GM21526 (cell line): ENCODE data around the gene CHRNA4.
"Not testable (repeated sequence)": the region's sequence is repeated elsewhere in the genome, so short reads cannot be mapped to it uniquely, and the experiment has no call there.

Experiments
- ATAC-seq: cut with Tn5 transposase; IDR thresholded peaks from one replicate; pipeline ENCODE4 v1.9.1; 2021; ENCODE audit warnings: moderate library complexity; ENCODE audit not compliant: unreplicated experiment, low FRiP score

CHRNA4 gene

DNA sequence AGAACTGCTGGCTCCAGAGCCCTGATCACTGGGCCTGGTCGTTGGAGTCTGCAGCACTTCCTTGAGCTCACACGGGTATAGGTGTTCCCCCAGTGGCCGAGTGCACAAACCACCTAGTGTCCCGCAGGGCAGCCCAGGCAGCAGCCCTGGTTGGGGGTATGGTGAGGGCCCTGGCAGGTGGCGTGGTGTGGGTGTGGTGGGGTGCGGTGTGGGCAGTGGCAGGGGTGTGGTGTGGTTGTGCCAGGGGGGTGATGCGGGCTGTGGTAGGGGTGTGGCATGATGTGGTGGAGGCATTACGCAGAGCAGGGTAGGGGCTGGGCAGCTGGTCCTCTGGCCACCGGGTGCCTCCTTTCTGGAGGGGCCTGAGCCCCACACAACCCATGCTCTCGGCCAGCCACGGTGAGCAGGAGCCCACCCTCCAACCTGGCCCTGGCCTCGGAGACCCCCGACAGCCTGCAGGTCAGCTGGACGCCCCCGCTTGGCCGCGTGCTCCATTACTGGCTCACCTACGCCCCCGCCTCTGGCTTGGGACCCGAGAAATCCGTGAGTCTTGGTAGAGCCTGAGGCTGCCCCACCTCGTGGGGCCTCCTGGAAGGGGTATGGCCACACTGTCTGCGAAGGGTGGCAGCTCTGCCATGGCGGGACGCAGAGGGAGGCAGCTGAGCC, 47.7 kb downstream of the CHRNA4 start:
- ATAC-seq = no peak

DNA sequence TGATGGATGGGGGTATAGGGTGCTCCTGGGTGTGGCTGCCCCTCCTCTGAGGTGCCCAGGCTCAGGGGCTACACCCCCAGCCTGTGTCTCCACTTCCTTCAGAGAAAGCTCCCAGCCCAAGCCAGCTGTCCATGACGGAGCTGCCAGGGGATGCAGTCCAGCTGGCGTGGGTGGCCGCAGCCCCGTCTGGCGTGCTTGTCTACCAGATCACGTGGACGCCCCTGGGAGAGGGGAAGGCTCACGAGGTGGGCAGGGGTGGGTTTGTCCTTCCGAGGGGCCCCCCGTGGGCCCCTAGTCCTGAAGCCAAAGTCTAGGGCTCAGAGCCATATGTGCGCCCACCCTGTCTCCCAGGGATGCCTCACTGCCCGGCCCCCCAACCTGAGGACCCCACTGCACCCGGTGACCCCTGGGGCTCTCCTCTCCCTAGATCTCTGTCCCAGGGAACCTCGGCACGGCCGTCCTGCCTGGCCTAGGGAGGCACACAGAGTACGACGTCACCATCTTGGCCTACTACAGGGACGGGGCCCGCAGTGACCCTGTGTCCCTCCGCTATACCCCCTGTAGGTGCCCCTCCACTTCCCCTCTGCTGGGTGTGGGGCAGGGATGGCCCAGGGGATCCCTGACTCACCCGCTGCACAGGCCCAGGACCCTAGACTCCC, 48.3 kb downstream of the CHRNA4 start:
- no peak for ATAC-seq

DNA sequence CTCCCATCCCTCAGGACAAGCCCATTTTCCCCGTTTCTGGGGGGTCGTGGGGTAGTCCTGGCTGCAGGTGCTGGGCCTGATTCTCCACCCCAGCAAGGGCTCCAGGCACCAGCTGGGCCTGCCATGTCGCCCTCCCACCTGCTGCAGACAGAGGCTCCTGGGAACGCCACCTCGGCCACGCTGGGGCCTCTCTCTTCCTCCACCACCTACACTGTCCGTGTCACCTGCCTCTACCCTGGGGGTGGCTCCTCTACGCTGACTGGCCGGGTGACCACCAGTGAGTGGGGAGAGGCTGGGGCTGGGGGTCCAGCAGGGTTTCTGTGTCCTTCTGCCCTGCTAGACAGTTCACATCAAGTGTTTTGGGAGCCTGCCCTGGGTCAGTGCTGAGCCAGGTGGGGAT, 48.9 kb downstream of the CHRNA4 start:
- ATAC-seq = no peak

DNA sequence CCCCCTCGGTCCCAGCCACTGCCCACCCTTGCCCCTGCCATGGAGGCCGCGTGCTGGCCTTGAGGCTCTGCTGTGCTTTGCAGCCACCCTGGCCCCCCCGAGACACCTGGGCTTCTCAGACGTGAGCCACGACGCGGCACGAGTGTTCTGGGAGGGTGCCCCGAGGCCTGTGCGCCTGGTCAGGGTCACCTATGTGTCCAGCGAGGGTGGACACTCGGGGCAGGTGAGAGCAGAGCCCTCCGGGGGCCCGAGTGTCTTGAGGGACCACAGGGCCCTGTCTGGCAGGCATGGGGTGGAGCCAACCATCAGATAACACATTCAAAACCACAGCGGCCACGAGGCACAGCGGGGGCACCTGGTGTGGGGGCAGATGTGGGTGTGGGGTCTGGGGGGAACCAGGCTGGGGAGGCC, 49.3 kb downstream of the CHRNA4 start:
- ATAC-seq = no peak

DNA sequence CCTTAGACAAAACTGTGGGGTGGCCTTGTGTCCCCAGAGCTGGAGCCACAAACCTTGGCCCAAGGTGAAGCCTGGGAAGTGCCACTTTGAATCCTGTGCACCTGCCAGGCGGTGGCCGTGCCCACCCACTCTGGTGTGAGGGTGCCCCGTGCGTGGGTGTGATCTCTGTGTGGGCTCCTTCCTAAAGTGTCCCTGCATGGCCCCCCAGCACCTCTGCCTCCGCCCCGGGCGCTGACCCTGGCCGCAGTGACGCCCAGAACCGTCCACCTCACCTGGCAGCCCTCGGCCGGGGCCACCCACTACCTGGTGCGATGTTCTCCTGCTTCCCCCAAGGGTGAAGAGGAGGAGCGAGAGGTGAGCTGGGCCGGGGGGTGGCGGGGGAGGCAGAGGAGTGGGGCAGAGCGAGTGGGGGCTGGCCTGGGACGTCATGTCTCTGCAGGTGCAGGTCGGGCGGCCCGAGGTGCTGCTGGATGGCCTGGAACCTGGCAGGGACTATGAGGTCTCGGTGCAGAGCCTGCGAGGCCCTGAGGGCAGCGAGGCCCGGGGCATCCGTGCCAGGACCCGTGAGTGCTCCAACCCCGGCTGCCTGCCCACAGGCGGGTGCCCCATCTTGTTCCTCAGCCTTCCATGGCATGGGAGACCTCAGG, 49.8 kb downstream of the CHRNA4 start:
- no peak for ATAC-seq

DNA sequence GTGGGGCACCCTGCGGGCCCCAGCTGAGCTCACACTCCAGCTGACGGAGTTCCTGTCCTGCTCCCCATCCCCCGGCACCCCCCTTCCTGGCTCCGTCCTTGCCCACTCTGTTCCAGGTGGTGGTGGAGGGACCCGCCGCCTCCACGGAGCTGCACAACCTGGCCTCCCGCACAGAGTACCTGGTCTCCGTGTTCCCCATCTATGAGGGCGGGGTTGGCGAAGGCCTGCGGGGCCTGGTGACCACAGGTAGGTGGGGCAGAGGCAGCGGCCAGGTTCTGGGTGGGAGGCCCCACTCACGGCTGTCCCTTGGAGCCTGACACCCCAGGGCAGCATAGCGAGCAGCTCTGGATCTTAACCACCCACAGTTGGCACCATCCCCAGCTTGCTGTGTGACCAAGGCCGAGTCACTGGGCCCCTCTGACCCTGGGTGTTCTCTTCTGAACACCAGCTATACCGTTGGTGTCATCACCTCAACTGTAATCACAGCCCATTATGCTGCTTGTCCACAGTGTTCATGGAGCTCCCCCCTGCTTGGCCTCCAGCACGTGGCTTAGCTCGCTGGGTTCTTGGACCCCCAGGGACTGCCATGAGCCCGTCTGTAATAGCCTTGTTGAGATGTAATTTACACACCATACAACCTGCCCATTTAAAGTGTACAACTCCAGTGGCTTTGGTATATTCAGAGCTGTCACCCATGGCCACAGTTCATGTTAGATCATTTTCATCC, 50.7 kb downstream of the CHRNA4 start:
- ATAC-seq = no peak

DNA sequence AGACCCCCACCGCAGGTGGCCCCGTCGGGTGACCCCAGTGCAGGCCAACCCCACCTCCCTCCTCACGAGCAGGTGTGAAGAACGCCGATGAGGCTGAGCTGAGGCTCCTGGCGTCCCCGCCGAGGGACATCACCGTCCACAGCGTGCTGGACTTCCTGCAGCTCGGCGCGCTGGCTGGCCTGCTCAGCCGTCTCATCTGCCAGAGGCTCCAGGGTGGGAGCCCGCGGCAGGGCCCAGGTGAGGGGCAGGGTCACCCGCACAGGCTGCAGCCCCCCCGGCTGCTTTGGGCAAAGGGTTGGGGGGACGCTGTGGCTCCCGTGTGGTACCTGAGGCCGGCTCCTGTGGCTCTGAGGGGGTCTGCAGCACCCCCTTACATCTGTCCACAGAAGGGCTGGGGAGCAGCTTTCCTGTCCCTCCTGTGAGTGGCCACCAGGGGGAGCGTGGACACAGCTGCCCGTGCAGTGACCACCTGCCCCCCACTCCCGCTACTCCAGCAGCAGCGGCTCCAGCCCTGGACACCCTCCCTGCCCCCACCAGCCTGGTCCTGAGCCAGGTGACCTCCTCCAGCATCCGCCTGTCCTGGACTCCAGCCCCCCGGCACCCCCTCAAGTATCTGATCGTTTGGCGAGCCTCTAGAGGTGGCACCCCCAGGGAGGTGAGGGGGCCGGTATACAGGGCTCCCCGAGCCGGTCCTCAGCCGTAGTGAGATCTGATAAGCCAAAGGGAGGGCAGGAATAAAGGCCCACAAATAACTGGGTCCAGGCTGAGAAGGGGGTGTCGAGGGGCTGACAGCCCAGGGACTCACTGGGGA, 51.7 kb downstream of the CHRNA4 start:
- ATAC-seq = no peak

DNA sequence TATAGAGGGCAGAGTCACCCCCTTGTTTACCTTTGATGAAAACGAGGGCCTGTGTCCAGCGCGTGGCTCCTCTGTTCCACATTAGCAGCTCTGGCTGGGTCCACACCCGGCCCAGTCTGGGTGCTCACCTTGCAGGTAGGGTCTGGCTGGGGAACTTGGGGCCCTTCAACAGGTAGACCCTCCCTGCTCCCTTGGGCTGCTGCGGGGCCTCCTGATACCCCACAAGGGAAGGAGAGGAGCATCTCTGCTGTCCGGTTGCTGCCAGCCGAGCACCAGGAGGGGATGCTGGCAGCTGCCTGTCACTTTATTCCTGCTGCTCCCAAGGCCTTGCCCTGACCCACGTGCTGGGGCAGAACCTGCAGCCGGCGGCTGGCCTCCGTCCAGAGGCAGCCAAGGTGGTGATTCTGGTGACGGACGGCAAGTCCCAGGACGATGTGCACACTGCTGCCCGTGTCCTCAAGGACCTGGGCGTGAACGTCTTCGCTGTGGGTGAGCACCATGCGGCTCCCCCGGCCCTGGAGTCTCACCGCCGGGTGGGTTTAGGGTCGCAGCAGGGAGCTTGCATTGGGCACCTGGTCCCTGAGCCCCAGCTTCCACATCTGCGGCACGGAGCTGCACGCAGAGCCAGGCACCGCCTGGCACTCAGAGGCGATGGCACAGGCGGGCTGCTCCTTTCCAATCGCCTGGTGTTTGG, 52.8 kb downstream of the CHRNA4 start:
- ATAC-seq = no peak

DNA sequence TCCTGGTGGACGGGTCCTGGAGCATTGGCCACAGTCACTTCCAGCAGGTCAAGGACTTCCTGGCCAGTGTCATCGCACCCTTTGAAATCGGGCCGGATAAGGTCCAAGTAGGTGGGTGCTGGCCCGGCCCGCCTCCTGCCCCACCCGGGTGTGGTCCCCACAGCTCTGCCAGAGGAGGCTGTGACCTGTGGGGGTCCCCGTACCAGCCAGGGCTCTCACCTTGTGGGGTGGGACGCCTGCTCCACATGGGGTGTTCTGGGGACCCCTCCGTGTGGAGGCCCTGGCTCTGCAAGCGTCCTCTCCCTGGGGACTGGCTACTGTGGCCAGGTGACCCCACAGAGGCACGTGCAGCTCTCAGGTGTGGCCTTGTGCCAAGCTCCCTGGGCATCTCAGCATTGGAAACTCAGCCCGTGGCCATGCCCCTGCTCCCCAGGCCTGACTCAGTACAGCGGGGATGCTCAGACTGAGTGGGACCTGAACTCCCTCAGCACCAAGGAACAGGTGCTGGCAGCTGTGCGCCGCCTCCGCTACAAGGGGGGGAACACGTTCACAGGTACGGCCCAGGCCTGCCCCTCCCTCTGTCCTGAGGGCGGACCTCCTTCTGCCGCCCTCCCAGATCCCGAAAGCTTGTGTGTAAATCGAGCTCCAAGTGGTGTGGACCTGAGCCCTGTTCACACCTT, 53.5 kb downstream of the CHRNA4 start:
- ATAC-seq = no peak

DNA sequence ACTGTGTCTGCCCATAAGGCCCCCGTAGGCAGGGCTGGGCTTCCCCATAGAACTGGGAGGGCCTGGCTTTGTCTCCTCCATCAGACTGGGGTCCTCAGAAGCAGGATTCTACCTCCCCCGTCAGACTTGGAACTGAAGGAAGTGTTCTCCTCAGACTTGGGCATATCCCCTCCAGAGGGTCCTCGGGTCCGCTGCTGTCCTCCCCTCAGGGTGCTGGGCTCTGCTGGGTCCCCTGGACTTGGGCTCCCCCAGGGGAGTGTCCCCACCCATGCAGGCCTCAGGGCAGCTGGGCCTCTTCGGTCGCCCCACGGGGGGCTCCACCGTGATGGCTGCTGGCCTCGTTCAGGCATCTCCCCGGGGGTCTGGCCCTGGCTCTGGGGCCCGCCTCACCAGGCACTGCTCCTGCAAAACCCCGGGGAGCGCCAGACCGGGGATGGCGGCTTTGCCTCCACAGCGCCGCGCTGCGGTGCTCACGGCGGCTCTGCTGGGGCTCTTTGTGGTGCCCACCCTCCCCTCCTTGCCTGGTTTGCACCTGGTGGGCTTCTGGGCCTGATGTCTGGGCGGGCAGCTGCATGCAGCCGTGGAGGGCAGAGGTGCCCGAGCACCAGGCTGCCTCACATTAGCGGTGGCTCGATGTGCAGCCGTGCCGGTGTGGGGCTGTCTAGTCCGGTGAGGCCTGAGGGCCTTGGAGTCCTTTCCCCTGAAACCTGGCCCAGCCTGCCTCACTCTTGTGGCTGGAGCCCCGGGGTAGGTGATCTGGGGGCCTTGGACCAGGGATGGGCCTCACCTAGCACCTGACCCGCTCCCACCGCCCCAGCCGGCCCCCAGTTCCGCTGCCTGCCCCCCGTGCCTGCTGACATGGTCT, 54.2 kb downstream of the CHRNA4 start:
- ATAC-seq = no peak

DNA sequence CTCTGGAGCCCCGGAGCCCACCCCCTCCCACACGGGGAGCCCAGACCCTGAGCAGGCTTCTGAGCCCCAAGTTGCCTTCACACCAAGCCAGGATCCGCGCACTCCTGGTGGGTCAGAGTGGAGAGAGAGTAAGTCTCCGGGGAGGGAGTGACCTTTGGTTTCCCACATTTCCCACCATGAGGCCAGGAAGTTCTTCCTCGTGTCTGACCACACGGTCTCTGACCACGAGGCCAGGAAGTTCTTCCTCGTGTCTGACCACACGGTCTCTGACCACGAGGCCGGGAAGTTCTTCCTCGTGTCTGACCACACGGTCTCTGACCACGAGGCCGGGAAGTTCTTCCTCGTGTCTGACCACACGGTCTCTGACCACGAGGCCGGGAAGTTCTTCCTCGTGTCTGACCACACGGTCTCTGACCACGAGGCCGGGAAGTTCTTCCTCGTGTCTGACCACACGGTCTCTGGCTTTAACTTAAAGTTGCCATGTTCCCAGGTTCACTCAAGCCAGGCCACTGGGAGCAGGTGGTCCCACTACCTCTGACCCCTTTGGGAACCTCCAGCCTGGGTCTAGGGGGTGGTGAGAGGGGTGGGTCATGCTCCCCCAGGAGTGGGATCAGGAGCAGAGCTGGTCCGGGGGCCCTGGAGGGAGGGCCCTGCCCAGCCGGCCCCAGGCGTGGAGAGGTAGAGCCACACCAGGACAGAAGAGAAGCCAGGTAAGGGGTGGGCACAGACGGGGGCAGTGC, 55.0 kb downstream of the CHRNA4 start:
- ATAC-seq = not testable (repeated sequence)

DNA sequence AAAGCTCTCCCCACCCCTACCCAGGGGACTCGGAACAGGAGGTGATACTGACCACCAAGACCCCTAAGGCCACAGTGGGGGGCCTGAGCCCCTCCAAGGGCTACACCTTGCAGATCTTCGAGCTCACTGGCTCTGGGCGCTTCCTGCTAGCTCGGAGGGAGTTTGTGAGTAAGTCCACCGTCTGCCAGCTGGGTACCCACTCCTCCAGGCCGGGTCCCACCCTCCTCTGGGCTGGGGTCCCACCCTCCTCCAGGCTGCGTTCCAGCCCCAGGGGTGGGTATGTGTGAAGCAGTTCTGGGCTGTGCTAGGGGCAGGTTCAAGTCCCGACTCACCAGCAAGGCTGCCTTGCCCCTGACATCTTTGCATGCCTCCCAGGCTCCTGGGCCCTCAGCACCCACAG, 55.8 kb downstream of the CHRNA4 start:
- no peak for ATAC-seq

DNA sequence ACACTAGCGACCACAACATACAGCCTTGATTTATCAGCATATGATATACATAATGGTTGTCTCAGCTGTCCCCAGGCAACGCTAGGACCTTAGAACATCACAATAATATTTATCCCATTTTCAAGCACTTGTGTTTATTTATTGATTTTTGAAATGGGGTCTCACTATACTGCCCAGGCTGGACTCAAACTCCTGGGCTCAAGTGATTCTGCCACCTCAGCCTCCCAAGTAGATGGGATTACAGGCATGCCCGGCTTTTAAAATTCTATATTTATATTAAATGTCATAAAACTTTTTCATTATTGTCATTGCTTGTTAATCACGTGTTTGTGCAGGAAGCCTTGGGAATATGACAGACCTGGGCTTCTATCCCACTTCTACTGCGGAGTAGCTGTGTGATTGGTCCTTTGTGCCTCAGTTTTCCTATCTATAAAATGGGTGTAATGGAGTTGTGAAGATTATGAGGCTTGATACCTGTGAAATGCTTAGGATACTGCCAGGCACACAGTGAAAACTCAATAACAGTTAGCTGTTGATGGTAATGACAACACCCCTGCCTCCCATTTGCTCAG, 58.0 kb downstream of the CHRNA4 start:
- ATAC-seq = no peak

DNA sequence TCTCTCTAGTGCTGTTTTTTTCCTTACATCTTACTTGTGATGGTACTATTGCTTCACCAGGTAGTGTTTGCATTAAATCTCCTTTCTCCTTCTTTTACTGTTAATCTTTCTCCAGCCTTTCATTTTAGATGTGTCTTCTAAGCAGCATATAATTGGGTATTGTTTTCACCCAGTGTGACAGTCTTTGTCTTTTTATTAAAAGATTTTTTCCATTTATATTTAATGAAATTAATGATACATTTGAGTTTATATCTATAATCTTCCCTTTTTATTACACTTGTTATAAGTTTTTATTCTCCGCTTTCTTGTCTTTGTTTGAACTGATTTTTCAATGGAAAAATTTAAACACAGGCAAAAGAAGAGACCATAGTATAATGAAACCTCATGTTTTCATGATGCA, 59.5 kb downstream of the CHRNA4 start:
- ATAC-seq = no peak

DNA sequence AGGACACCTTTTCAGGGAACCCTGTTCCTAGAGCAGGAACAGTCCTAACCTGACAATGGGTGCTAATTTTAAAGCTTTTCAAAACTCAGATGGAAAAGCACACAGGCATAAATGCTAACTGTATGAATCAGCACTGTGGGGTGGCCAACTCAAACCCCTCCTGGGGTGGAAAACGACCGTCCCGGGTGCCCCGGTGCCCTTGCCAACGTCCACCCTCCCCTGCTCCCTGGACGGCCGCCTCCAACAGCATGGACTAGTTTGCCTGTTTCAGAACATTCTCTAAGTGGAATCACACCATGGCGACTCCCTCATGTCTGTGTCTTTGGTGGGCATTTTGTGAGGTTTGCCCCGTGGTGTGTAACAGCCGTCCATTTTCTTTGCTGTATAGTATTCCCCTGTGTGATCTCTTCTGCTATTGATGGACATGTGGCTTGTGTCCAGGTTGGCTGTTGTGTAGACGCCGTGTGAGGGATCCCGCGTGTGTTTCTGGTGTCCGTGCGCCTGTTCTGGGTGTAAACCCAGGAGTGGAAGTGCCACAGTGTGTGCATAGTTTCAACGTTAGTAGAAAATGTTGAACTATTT, 62.3 kb downstream of the CHRNA4 start:
- no peak for ATAC-seq

DNA sequence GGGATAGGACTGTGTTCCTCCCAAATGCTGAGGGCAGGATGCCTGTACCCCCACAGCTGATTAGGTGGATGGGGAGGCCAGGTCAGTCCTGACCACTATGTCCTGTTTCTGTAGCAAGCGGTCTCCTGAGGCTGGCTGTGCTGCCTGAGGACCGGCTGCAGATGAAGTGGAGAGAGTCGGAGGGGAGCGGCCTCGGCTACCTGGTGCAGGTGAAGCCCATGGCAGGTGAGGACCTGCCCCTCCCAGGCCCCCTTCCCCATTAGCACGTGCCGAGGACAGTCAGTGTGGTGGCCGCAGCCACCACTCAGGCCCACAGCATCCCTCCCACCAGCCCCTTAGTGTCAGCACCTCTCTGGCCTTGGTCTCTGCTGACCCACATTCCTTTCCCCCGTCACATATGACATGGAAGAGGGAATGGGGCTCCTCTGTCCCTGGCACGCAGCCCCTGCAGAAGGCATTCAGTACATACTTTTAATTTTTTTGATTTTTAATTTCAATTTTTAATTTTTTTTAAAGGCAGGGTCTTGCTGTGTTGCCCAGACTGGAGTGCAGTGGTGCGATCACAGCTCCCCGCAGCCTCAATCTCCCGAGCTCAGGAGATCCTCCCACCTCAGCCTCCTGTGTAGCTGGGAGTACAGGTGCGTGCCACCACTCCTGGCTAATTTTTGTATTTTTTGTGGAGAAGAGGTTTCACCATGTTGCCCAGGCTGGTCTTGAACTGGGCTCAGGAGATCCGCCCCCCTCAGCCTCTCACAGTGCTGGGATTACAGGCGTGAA, 63.2 kb downstream of the CHRNA4 start:
- no peak for ATAC-seq
